Loucy (cell line): Measurements from ENCODE around the gene ZNF43.

Experiments used
- CTCF ChIP-seq: fragments of 200-600 bp; sonication (generic); conservative IDR thresholded peaks from 2 replicates; pipeline ENCODE4 v1.5.1; 2014; ENCODE audit warnings: mild to moderate bottlenecking, antibody characterized with exemption, low read length
- EZH2phosphoT487 ChIP-seq: fragments of 200-600 bp; IDR thresholded peaks from 2 replicates; pipeline ENCODE4 v1.6.1; 2018; ENCODE audit warnings: antibody characterized with exemption, mild to moderate bottlenecking, moderate library complexity, borderline replicate concordance

GRCh38 chr19:21765151-21765550 is 70.8 kb downstream of the ZNF43 start:
- TF ChIP-seq CTCF (no peak), EZH2phosphoT487 (no peak)
